Measurements from ENCODE around the gene PARD6G. TPM values are rescaled to one million over a fixed set of nuclear protein-coding genes. Genes with fewer than 3 reads are reported as not detected.
A peak's percentile ranks its signal among the peaks of the same experiment; 100 is the strongest.

Gene PARD6G
- total and polyA plus RNA-seq, 2 of the 8 experiments (the other 6 are each of a cell fraction or from before 2014, with no cell fraction given), result 11.3 to 17.9 TPM

GRCh38 chr18:80171054-80171872, 76.1 kb downstream of the PARD6G start (continued):
- TF ChIP-seq SRF (IDR thresholded peaks at IDR 0.05; ENCODE audit: low read depth, low read length) (0 out of 2 replicates have a peak, but pooled peaks have one; percentile 14), RAD21 (IDR thresholded peaks at IDR 0.05 in 1 of 2, conservative IDR thresholded peaks at IDR 0.05 in 1 of 2; ENCODE audit: low read depth in 2 of 2, low read length in 2 of 2) (peak; percentile 90), HDAC6 (IDR thresholded peaks at IDR 0.05; ENCODE audit: low read depth, low read length) (no peak), RNF2 (IDR thresholded peaks at IDR 0.05; ENCODE audit: borderline replicate concordance, low read depth, low read length, missing control alignments, poor library complexity, severe bottlenecking) (no peak), GTF2F1 (IDR thresholded peaks at IDR 0.05; ENCODE audit: borderline replicate concordance, low read depth, low read length) (no peak), SP1 (IDR thresholded peaks at IDR 0.05; ENCODE audit: low read depth, low read length) (no peak), NRF1 (IDR thresholded peaks at IDR 0.05; ENCODE audit: low read depth, low read length) (no peak), EP300 (IDR thresholded peaks at IDR 0.05; ENCODE audit: borderline replicate concordance in 1 of 2, low read depth in 2 of 2, low read length in 2 of 2) (no peak), CEBPB (IDR thresholded peaks at IDR 0.05; ENCODE audit: low read depth, low read length) (no peak), ATF3 (IDR thresholded peaks at IDR 0.05; ENCODE audit: insufficient read depth, low read depth, low read length) (no peak), BCL11A (IDR thresholded peaks at IDR 0.05; ENCODE audit: low read depth in 2 of 2, low read length in 2 of 2) (no peak), RFX5 (IDR thresholded peaks at IDR 0.05; ENCODE audit: borderline replicate concordance, low read depth, low read length) (no peak), RXRA (IDR thresholded peaks at IDR 0.05; ENCODE audit: insufficient read depth, low read depth, low read length) (no peak), CTCF (IDR thresholded peaks at IDR 0.05; ENCODE audit: control extremely low read depth in 1 of 3, insufficient read depth in 1 of 3, low read depth in 1 of 3, low read length in 3 of 3) (peak; percentile 85 to 97 (median 93)), KDM1A (IDR thresholded peaks at IDR 0.05; ENCODE audit: borderline replicate concordance, low read length) (no peak), YY1 (IDR thresholded peaks at IDR 0.05; ENCODE audit: low read depth, low read length) (0 out of 2 replicates have a peak, but pooled peaks have one; percentile 25), JUND (IDR thresholded peaks at IDR 0.05; ENCODE audit: low read length) (no peak)

Data from H1 (cell line).